MM.1S (cell line): Measurements from ENCODE around the gene TLCD3B.

Experiments
- EZH2 ChIP-seq: fragments of 300-600 bp; sonication (generic); optimal IDR thresholded peaks from 2 replicates; pipeline ENCODE3; 2017; ENCODE audit warnings: low read depth, mild to moderate bottlenecking, antibody characterized with exemption, low read length, mixed read lengths
- TF ChIP-seq, protein P1 (sequence below): fragments of 300-600 bp; sonication (generic); IDR thresholded peaks from 2 replicates; pipeline ENCODE4 v1.5.1; 2016; ENCODE audit warnings: antibody characterized with exemption, low read length, mixed read lengths

DNA sequence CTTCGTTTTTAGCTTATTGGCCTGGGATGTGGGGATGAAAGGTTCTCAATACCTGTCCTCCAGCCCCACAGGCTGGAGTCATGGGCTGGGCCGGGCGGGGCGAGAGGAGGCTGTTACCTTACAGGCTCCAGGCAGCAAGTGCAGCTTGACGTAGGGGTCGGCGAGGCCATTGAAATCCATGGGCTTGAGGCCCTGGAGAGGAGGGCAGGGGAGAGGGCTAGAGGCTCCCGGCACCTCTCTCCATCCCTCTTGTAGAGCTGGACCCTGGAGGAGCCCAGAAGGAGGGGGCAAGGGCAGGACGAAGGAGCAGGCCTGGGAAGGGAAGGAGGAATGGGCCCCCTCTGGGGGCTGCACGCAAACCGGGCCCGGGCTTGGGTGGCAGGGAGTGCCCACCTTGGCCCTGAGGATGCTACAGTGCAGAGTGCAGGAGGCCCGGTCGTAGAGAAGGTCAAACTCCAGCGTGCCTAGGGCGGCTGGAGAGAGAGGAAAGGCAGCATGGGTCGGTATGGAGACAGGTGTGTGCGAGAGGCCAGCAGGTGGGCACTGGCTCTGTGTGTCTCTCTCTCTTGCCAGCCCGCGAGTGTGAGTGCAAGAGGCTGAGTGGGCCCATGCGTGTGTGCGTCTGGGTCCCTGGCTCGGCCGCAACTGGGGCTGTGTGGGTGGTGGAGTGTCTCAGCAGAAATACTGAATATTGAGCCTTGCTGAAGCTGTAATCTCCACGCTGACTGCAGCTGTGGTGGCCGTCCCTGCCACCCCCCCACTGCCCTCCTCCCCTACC is 21.8 kb downstream of the TLCD3B start:
- TF ChIP-seq, protein P1, sequence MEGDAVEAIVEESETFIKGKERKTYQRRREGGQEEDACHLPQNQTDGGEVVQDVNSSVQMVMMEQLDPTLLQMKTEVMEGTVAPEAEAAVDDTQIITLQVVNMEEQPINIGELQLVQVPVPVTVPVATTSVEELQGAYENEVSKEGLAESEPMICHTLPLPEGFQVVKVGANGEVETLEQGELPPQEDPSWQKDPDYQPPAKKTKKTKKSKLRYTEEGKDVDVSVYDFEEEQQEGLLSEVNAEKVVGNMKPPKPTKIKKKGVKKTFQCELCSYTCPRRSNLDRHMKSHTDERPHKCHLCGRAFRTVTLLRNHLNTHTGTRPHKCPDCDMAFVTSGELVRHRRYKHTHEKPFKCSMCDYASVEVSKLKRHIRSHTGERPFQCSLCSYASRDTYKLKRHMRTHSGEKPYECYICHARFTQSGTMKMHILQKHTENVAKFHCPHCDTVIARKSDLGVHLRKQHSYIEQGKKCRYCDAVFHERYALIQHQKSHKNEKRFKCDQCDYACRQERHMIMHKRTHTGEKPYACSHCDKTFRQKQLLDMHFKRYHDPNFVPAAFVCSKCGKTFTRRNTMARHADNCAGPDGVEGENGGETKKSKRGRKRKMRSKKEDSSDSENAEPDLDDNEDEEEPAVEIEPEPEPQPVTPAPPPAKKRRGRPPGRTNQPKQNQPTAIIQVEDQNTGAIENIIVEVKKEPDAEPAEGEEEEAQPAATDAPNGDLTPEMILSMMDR: no peak
- TF ChIP-seq EZH2: no peak
